A549 (cell line): ENCODE results near the gene BHLHE23. TPM values are rescaled to one million over a fixed set of nuclear protein-coding genes. Genes with fewer than 3 reads are reported as not detected.

ENCODE experiments used
- ATAC-seq, 2 experiments: fragments of 200-7000 bp in 1 of 2; fragments of >200 bp in 1 of 2; cut with Nextera tagmentation in 1 of 2; cut with Tn5 transposase in 1 of 2; 3 replicates each; pipeline versions ENCODE4 v1.8.0 to v1.9.1; 2018 to 2020; ENCODE audit warnings: mild to moderate bottlenecking in 1 of 2, moderate library complexity in 1 of 2
- CTCF ChIA-PET: fragments of 300-600 bp; sonication (Branson Sonifier 250); formaldehyde crosslinking; extraction: SDS; loops from one replicate; lab custom pipeline; 2021; ENCODE audit warnings: antibody characterized with exemption, inconsistent platforms; lab: Yijun Ruan, JAX
- POLR2A ChIA-PET: fragments of 350-600 bp; formaldehyde crosslinking; extraction: SDS; loops from one replicate; lab custom pipeline; 2021; ENCODE audit warnings: antibody characterized with exemption, inconsistent platforms; lab: Yijun Ruan, JAX
- DNase-seq, 2 experiments: peaks; one replicate each; pipeline versions ENCODE4 v3.0.0 to v3.0.0-alpha.2; 2011 to 2016; ENCODE audit warnings: low read depth in 1 of 2, low spot score in 1 of 2
- FAIRE-seq: peaks from 2 replicates; lab custom pipeline; 2011; peaks lifted over from hg19 to GRCh38; lab: Jason Lieb, UNC
- H3K27ac ChIP-seq, 2 experiments: fragments of >200 bp; sonication (Bioruptor Twin); formaldehyde crosslinking; 3 replicates each; pipeline ENCODE4 v1.5.1; 2016 to 2017
- H3K4me1 ChIP-seq: fragments of >200 bp; sonication (Bioruptor Twin); formaldehyde crosslinking; 3 replicates; pipeline ENCODE4 v1.6.1; 2016
- H3K4me2 ChIP-seq: fragments of >200 bp; sonication (Bioruptor Twin); formaldehyde crosslinking; 3 replicates; pipeline ENCODE4 v1.6.1; 2016
- H3K4me3 ChIP-seq: fragments of >200 bp; sonication (Bioruptor Twin); formaldehyde crosslinking; 3 replicates; pipeline ENCODE4 v1.5.1; 2016
- H3K9me3 ChIP-seq: fragments of >200 bp; sonication (Bioruptor Twin); formaldehyde crosslinking; 3 replicates; pipeline ENCODE4 v1.6.1; 2016
- BHLHE40 ChIP-seq: IDR thresholded peaks from 2 replicates; pipeline ENCODE4 v1.6.1; 2012; ENCODE audit warnings: low read depth, low read length, inconsistent platforms
- CBX2 ChIP-seq: fragments of 200-600 bp; sonication (generic); IDR thresholded peaks from 2 replicates; pipeline ENCODE4 v1.6.1; 2016; ENCODE audit warnings: low read depth, mild to moderate bottlenecking, borderline replicate concordance
- EP300 ChIP-seq, 2 experiments: fragments of >200 bp; sonication (Bioruptor Twin); formaldehyde crosslinking; IDR thresholded peaks; 2 replicates in 1 of 2; 3 replicates in 1 of 2; pipeline ENCODE4 v1.6.1; 2016 to 2017
- ESRRA ChIP-seq: fragments of 150-350 bp; IDR thresholded peaks from 2 replicates; pipeline ENCODE4 v1.6.1; 2014; ENCODE audit warnings: mild to moderate bottlenecking, low read length, borderline replicate concordance
- FOSL2 ChIP-seq, 2 experiments: fragments of 450-650 bp in 1 of 2; fragments of >200 bp in 1 of 2; sonication (Bioruptor Twin) in 1 of 2; formaldehyde crosslinking; IDR thresholded peaks; 2 replicates each; pipeline versions ENCODE4 v1.5.0 to v1.6.1; 2016 to 2020; ENCODE audit warnings: mild to moderate bottlenecking in 1 of 2, moderate library complexity in 1 of 2
- GATA3 ChIP-seq: IDR thresholded peaks from 2 replicates; pipeline ENCODE4 v1.6.1; 2012; ENCODE audit warnings: borderline replicate concordance
- JUN ChIP-seq, 2 experiments: fragments of >200 bp; sonication (Bioruptor Twin); formaldehyde crosslinking; IDR thresholded peaks; 2 replicates in 1 of 2; 3 replicates in 1 of 2; pipeline ENCODE4 v1.6.1; 2016 to 2017
- MAZ ChIP-seq: fragments of 150-350 bp; IDR thresholded peaks from 2 replicates; pipeline ENCODE4 v1.6.1; 2014; ENCODE audit warnings: antibody characterized with exemption, low read depth, low read length, borderline replicate concordance
- POLR2A ChIP-seq: IDR thresholded peaks from 2 replicates; pipeline ENCODE4 v1.6.1; 2012; ENCODE audit warnings: mild to moderate bottlenecking, low read length
- POLR2AphosphoS2 ChIP-seq: conservative IDR thresholded peaks from 2 replicates; pipeline ENCODE4 v1.6.1; 2012; ENCODE audit warnings: low read length, improper control_type of control experiment, inconsistent platforms
- RAD21 ChIP-seq, 2 experiments: fragments of >200 bp in 1 of 2; sonication (Bioruptor Twin) in 1 of 2; formaldehyde crosslinking in 1 of 2; IDR thresholded peaks in 1 of 2; conservative IDR thresholded peaks in 1 of 2; 2 replicates in 1 of 2; 3 replicates in 1 of 2; pipeline ENCODE4 v1.6.1; 2012 to 2018; ENCODE audit warnings: inconsistent platforms in 1 of 2
- SREBF2 ChIP-seq: fragments of 450-650 bp; IDR thresholded peaks from 2 replicates; pipeline ENCODE4 v1.6.1; 2014; ENCODE audit warnings: mild to moderate bottlenecking, moderate library complexity
- ZC3H11A ChIP-seq: fragments of 450-650 bp; IDR thresholded peaks from 2 replicates; pipeline ENCODE4 v1.6.1; 2014; ENCODE audit warnings: antibody characterized with exemption, mild to moderate bottlenecking
- WGBS: methylation state at CpG from one replicate; pipeline ENCODE4 v1.1.6; 2017; ENCODE audit errors: missing lambda C conversion rate; 5-methylcytosine and 5-hydroxymethylcytosine counted together
- polyA plus RNA-seq, 4 experiments: library from polyadenylated mRNA; depleted of rRNA in 3 of 4; stranded (reverse); fragments of >200 nt; fragmentation: RNase III in 1 of 4; extraction: RNeasy Plus Mini Kit Qiagen cat#74134 plus additional on column Dnase treatment in 1 of 4; gene quantifications; 2 replicates in 3 of 4; 3 replicates in 1 of 4; pipeline ENCODE4 v1.2.3, GENCODE V29; 2011 to 2017
- TF ChIP-seq, protein P1 (sequence below): fragments of >200 bp; sonication (Bioruptor Twin); formaldehyde crosslinking; IDR thresholded peaks from 3 replicates; pipeline ENCODE4 v1.5.1; 2016
- TF ChIP-seq, protein P2 (sequence below): fragments of 450-650 bp; IDR thresholded peaks from 2 replicates; pipeline ENCODE4 v1.6.1; 2014; ENCODE audit warnings: antibody characterized with exemption
- TF ChIP-seq, protein P3 (sequence below): IDR thresholded peaks from 2 replicates; pipeline ENCODE4 v1.6.1; 2012
- TF ChIP-seq, protein P4 (sequence below): fragments of 250-450 bp; sonication (Bioruptor Pico); IDR thresholded peaks from 2 replicates; pipeline ENCODE4 v1.5.0; 2021; ENCODE audit warnings: mild to moderate bottlenecking, moderate library complexity, borderline replicate concordance
- TF ChIP-seq, protein P5 (sequence below): fragments of >200 bp; sonication (Bioruptor Twin); formaldehyde crosslinking; IDR thresholded peaks from 2 replicates; pipeline ENCODE4 v1.6.1; 2016

Gene BHLHE23
- polyA plus RNA-seq, 2 of the 4 experiments (the other 2 are of a cell fraction): not detected

DNA sequence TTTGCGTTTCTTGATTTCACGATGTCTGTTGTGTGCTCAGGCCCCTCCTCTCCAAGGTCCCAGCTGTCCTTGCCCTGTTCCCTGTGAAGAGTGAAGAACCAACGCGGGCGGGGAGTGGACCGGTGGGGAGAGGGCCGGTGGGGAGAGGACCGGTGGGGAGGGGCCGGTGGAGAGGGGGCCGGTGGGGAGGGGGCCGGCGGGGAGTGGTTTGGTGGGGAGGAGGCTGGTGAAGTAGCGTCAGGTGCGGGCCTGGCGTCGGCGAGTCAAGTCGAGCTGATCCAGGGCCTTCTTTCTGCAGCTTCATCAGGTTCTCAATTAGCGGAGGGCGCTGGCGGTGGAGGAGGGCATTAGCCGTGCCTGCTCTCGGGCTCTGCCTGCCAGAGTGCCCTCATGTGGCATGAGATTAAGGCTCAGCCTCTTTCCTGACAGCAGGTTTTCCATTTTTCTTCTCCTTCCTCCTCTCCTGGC lies 21.2 kb upstream of the BHLHE23 start (continued):
- TF ChIP-seq, protein P1, sequence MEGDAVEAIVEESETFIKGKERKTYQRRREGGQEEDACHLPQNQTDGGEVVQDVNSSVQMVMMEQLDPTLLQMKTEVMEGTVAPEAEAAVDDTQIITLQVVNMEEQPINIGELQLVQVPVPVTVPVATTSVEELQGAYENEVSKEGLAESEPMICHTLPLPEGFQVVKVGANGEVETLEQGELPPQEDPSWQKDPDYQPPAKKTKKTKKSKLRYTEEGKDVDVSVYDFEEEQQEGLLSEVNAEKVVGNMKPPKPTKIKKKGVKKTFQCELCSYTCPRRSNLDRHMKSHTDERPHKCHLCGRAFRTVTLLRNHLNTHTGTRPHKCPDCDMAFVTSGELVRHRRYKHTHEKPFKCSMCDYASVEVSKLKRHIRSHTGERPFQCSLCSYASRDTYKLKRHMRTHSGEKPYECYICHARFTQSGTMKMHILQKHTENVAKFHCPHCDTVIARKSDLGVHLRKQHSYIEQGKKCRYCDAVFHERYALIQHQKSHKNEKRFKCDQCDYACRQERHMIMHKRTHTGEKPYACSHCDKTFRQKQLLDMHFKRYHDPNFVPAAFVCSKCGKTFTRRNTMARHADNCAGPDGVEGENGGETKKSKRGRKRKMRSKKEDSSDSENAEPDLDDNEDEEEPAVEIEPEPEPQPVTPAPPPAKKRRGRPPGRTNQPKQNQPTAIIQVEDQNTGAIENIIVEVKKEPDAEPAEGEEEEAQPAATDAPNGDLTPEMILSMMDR: peak; percentile 18; the same call in 1 of the 3 replicates
- TF ChIP-seq POLR2AphosphoS2 (no peak), RAD21 (conservative IDR thresholded peaks at IDR 0.05 in 1 of 2, IDR thresholded peaks at IDR 0.05 in 1 of 2) (peak in 1 of 2 experiments; percentile 13; a peak in 1 of 5 replicates), JUN (IDR thresholded peaks at IDR 0.05) (no peak)
- TF ChIP-seq, protein P2, sequence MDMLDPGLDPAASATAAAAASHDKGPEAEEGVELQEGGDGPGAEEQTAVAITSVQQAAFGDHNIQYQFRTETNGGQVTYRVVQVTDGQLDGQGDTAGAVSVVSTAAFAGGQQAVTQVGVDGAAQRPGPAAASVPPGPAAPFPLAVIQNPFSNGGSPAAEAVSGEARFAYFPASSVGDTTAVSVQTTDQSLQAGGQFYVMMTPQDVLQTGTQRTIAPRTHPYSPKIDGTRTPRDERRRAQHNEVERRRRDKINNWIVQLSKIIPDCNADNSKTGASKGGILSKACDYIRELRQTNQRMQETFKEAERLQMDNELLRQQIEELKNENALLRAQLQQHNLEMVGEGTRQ: no peak
- TF ChIP-seq, protein P3, sequence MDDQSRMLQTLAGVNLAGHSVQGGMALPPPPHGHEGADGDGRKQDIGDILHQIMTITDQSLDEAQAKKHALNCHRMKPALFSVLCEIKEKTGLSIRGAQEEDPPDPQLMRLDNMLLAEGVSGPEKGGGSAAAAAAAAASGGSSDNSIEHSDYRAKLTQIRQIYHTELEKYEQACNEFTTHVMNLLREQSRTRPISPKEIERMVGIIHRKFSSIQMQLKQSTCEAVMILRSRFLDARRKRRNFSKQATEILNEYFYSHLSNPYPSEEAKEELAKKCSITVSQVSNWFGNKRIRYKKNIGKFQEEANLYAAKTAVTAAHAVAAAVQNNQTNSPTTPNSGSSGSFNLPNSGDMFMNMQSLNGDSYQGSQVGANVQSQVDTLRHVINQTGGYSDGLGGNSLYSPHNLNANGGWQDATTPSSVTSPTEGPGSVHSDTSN: no peak

DNA sequence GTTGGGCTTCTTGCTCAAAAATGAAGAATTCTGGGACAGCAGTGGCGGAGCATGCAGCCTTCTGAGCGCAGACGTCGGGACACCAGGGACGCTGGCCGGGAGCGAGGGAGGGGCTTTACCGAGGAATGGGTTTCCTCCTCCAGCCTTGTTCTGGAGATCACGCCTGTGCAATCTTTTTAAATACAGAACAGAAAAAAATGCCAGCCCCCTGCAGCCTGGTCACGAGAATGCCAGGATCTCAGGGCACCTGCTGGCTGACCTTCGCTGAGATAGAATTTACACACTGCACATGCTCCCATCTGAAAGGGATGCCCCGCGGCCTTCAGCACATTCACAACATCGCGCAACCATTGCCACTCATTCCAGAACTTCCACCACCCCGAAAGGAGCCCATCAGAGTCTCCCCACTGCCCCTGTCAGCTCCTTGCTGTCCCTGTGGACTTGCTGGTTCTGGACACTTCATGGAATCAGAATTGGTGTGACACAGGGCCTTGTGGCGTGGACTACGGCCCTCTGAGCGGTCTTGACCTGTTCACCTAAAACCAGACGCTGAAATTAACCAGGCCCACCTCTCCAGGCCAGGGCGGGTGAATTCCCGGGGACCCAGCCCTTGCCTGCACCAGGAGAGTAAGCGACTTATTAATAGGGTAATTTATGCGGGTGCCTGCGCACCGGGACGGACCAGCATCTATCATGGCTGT lies 20.6 kb upstream of the BHLHE23 start:
- ChIA-PET CTCF (interaction anchor here (0.8 to 2.0 kb wide), 4 partner anchors 8 to 120 kb away, joined by 4 to 6 read pairs (median 4); no protein-coding TSS in a partner anchor), POLR2A (no interaction called here)
- Histone ChIP-seq H3K4me3 (no peak overlapping the region), H3K4me1 (0 out of 3 replicates have a peak, but pooled peaks cover 2% of the 10 kb centered on the region), H3K4me2 (no peak overlapping the region), H3K27ac (no peak overlapping the region), H3K9me3 (no peaks in the 10 kb centered on the region)
- no peak for TF ChIP-seq MAZ
- TF ChIP-seq GATA3: no peak
- TF ChIP-seq, protein P4, sequence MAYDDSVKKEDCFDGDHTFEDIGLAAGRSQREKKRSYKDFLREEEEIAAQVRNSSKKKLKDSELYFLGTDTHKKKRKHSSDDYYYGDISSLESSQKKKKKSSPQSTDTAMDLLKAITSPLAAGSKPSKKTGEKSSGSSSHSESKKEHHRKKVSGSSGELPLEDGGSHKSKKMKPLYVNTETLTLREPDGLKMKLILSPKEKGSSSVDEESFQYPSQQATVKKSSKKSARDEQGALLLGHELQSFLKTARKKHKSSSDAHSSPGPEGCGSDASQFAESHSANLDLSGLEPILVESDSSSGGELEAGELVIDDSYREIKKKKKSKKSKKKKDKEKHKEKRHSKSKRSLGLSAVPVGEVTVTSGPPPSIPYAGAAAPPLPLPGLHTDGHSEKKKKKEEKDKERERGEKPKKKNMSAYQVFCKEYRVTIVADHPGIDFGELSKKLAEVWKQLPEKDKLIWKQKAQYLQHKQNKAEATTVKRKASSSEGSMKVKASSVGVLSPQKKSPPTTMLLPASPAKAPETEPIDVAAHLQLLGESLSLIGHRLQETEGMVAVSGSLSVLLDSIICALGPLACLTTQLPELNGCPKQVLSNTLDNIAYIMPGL (CRISPR knock-in tag): no peak
- no peak for TF ChIP-seq BHLHE40
- no peak for TF ChIP-seq CBX2
- no peak for TF ChIP-seq SREBF2
- no peak for TF ChIP-seq ZC3H11A
- no peak for TF ChIP-seq EP300 (IDR thresholded peaks at IDR 0.05)
- TF ChIP-seq, protein P5, sequence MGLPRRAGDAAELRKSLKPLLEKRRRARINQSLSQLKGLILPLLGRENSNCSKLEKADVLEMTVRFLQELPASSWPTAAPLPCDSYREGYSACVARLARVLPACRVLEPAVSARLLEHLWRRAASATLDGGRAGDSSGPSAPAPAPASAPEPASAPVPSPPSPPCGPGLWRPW: no peak
- TF ChIP-seq ESRRA: no peak
- TF ChIP-seq RAD21 (conservative IDR thresholded peaks at IDR 0.05 in 1 of 2, IDR thresholded peaks at IDR 0.05 in 1 of 2): no peak
- no peak for TF ChIP-seq POLR2A
- TF ChIP-seq FOSL2 (IDR thresholded peaks at IDR 0.05): no peak
- no peak for TF ChIP-seq FOSL2 (CRISPR knock-in tag; IDR thresholded peaks at IDR 0.05)
- FAIRE-seq: no peak
- DNase-seq: no peak
- ATAC-seq: no peak
- WGBS: 81% methylated on average over 23 of the region's 27 CpGs
